Effector memory CD4-positive, alpha-beta T cell (primary cell): ENCODE results near the gene KSR2.

Experiments
- DNase-seq, 3 donors: peaks; one replicate each; pipeline ENCODE4 v3.0.0-alpha.2; 2020
- H3K27ac ChIP-seq: 2 replicates; pipeline ENCODE4 v1.7.0; 2013; ENCODE audit warnings: mild to moderate bottlenecking, low read length, moderate library complexity; ENCODE audit not compliant: insufficient read depth, poor library complexity, severe bottlenecking
- H3K27me3 ChIP-seq: replicated peaks from 2 replicates; pipeline ENCODE4 v1.7.0; 2013; ENCODE audit warnings: mild to moderate bottlenecking, low read length; ENCODE audit not compliant: insufficient read depth, control insufficient read depth, poor library complexity, severe bottlenecking
- H3K36me3 ChIP-seq: 2 replicates; pipeline ENCODE4 v1.7.0; 2013; ENCODE audit warnings: mild to moderate bottlenecking, low read length, moderate library complexity; ENCODE audit not compliant: control insufficient read depth, insufficient read depth
- H3K4me1 ChIP-seq: 2 replicates; pipeline ENCODE4 v1.7.0; 2013; ENCODE audit warnings: low read length, mild to moderate bottlenecking; ENCODE audit not compliant: control insufficient read depth, insufficient read depth, poor library complexity, severe bottlenecking
- H3K4me3 ChIP-seq: 2 replicates; pipeline ENCODE4 v1.7.0; 2013; ENCODE audit warnings: low read length, low read depth, mild to moderate bottlenecking; ENCODE audit not compliant: insufficient read depth, poor library complexity, severe bottlenecking
- H3K9me3 ChIP-seq: 2 replicates; pipeline ENCODE4 v1.7.0; 2013; ENCODE audit warnings: mild to moderate bottlenecking, low read length, moderate library complexity; ENCODE audit not compliant: control insufficient read depth

The KSR2 gene

DNA sequence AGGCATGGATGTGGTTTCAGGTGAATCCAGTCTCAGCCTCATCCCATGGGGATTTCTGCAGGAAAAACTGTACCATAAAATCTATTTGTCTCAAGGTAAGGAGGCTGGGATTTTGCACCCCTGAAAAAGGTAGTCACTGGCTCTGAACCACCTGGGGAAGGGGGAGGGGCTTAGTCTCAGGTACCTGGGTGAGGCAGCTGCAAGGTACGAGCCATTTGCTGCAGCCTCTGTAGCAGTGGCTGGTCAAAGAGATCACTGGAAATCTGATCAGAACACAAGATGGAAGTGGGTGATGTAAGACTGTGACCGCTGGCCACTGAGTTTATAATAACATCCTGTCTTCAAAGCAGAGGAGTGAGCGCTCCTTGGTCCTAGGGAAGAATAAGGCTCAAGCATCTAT lies 397.5 kb downstream of the KSR2 start:
- no peak overlapping the region for H3K4me3 ChIP-seq
- no peaks in the 10 kb centered on the region for H3K9me3 ChIP-seq
- no peaks in the 10 kb centered on the region for H3K36me3 ChIP-seq
- H3K27ac ChIP-seq, result no peak overlapping the region
- no peak for DNase-seq
- no peaks in the 10 kb centered on the region for H3K4me1 ChIP-seq
- no peaks in the 10 kb centered on the region for H3K27me3 ChIP-seq

DNA sequence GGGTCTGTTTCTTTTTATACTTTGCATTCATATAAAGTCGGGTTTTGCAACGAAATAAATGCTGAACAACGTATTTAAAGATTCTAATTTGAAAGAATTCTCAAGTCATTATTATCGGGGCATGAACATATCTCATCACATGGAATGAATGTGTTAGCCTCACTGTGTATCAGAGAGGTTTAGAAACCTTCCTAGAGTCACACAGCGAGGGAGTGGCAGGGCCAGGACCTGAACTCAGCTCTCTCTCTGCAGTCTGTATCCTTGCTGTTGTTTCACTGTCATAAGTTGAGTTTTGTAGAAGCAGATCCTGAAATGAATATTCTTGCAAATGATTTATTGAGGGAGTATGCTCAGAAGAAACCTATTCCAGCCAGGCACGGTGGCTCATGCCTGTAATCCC lies 398.2 kb downstream of the KSR2 start:
- no peaks in the 10 kb centered on the region for H3K4me1 ChIP-seq
- H3K27me3 ChIP-seq, result no peaks in the 10 kb centered on the region
- no peaks in the 10 kb centered on the region for H3K9me3 ChIP-seq
- no peak overlapping the region for H3K27ac ChIP-seq
- no peak overlapping the region for H3K4me3 ChIP-seq
- H3K36me3 ChIP-seq, result no peaks in the 10 kb centered on the region
- no peak for DNase-seq

DNA sequence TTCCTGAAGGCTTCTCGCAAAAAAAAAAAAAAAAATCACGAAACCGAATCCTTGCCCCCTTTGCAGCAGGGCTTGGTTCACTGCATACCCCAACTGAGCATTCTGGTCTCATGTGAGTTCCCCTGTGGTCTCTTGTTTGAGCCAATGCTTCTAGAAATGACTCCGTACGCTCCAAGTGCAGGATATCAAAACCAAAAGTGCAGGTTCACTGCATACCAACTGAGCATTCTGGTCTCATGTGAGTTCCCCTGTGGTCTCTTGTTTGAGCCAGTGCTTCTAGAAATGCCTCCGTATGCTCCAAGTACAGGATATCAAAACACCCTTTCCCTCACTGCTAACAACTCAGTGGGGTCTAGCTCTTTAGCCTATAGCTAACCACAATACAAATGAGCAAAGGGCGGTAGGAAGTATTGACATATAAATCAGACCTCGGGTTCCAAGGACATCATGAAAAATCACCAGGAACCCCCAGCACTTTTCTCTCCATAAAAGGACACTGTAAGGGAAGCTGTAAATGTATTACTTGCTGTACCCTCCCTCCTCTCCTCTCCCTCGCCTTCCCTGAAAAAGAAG lies 401.1 kb downstream of the KSR2 start:
- H3K36me3 ChIP-seq, result no peaks in the 10 kb centered on the region
- H3K4me3 ChIP-seq, result no peak overlapping the region
- no peaks in the 10 kb centered on the region for H3K9me3 ChIP-seq
- no peak for DNase-seq
- H3K27me3 ChIP-seq, result no peaks in the 10 kb centered on the region
- no peaks in the 10 kb centered on the region for H3K4me1 ChIP-seq
- no peak overlapping the region for H3K27ac ChIP-seq

DNA sequence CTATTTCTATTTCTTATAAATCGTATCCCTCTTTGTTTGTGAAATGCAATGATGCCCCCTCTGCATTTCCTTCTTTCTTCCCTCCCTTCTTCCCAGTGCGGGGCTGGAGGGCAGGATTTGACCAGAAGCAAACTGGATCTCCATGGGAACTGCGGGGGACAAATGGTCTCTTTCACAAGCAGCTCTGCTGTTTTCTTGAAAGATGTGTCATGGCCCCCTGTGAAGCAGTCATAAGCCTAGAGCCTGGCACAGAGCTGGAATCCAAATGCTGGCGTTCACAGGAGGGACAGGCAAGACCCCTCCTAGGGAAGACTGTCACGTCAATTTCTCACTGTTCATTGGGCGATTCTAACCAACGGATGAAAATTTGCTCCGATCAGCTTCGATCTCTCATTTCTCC lies 403.9 kb downstream of the KSR2 start:
- Histone ChIP-seq H3K9me3 (no peaks in the 10 kb centered on the region), H3K36me3 (no peaks in the 10 kb centered on the region), H3K4me3 (no peak overlapping the region), H3K27me3 (no peaks in the 10 kb centered on the region), H3K4me1 (no peaks in the 10 kb centered on the region), H3K27ac (no peak overlapping the region)
- no peak for DNase-seq

DNA sequence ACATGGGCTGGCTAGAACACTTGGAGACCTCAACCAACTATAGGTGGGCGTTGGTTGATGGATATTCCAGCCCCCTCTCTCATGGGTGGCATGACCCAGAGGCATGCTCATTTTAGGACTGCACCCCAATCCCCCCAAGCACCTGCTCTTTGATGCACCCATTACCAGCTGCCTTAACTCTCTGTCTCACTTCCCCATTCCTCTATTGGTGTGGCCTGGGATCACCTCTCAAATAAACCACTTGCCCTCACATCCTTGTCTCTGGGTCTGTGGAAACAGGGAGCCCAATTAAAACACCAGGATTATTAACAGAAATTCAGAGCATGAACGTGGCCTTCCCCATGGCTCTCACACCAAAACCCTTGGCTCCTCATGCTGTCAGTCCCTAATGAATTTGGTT lies 405.1 kb downstream of the KSR2 start:
- no peak for DNase-seq

DNA sequence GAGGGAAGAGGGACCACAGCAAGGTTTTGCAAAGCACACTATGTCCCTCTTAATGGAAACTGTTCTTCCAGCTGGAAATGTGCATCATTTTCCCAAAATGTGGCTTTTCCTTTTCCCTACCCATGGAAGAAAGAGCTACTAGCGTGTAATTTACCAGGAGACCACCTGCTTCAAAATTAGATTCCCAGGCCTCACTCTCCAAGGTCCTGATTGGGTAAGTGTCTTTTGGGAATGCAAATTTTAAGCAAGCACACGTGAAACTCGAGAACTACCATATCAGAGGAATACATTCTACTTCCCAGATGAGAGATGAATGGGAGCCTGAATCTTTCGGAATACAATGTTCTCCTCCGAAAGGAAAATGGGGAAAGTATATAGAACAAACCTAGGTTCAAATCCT lies 405.8 kb downstream of the KSR2 start:
- H3K36me3 ChIP-seq, result no peaks in the 10 kb centered on the region
- H3K27ac ChIP-seq, result no peak overlapping the region
- H3K27me3 ChIP-seq, result no peaks in the 10 kb centered on the region
- DNase-seq, result no peak
- no peaks in the 10 kb centered on the region for H3K4me1 ChIP-seq
- no peak overlapping the region for H3K4me3 ChIP-seq
- no peaks in the 10 kb centered on the region for H3K9me3 ChIP-seq

More for the DNA sequence above, 405.1 kb downstream of the KSR2 start:
- Histone ChIP-seq H3K27ac (no peak overlapping the region), H3K27me3 (no peaks in the 10 kb centered on the region), H3K36me3 (no peaks in the 10 kb centered on the region), H3K4me3 (no peak overlapping the region), H3K4me1 (no peaks in the 10 kb centered on the region), H3K9me3 (no peaks in the 10 kb centered on the region)

DNA sequence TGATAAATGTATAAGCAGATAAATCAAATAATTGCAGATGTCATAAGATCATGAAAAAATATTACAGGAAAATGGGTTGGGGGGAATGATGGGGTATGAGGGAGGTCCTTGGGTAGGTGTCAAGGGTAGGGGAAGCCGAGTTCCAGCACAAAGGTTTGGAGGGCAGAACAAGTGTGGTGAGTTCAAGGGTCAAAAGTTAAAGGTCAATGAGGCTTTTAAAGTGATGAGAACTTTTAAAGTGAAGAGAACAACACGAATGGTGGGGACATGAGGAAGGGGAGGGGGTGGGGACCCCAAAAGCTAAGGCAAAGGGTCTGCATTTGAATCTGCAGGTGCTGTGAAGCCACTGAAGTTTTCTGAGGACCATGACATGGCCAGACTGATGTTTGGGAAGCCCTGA lies 406.8 kb downstream of the KSR2 start:
- H3K4me1 ChIP-seq, result no peaks in the 10 kb centered on the region
- no peak for DNase-seq

GRCh38 chr12:117559978-117560377 lies 408.8 kb downstream of the KSR2 start:
- no peaks in the 10 kb centered on the region for H3K27me3 ChIP-seq
- no peak overlapping the region for H3K4me3 ChIP-seq
- H3K9me3 ChIP-seq, result no peaks in the 10 kb centered on the region
- H3K4me1 ChIP-seq, result no peaks in the 10 kb centered on the region
- no peak overlapping the region for H3K27ac ChIP-seq
- DNase-seq, result no peak
- no peaks in the 10 kb centered on the region for H3K36me3 ChIP-seq

More for the DNA sequence above, 406.8 kb downstream of the KSR2 start:
- Histone ChIP-seq H3K4me3 (no peak overlapping the region), H3K27ac (no peak overlapping the region), H3K36me3 (no peaks in the 10 kb centered on the region), H3K9me3 (no peaks in the 10 kb centered on the region), H3K27me3 (no peaks in the 10 kb centered on the region)

GRCh38 chr12:117555889-117556288 lies 412.9 kb downstream of the KSR2 start:
- no peaks in the 10 kb centered on the region for H3K27me3 ChIP-seq
- DNase-seq, result no peak
- H3K4me3 ChIP-seq, result no peak overlapping the region
- H3K36me3 ChIP-seq, result no peaks in the 10 kb centered on the region
- no peaks in the 10 kb centered on the region for H3K9me3 ChIP-seq
- H3K27ac ChIP-seq, result no peak overlapping the region
- no peaks in the 10 kb centered on the region for H3K4me1 ChIP-seq

DNA sequence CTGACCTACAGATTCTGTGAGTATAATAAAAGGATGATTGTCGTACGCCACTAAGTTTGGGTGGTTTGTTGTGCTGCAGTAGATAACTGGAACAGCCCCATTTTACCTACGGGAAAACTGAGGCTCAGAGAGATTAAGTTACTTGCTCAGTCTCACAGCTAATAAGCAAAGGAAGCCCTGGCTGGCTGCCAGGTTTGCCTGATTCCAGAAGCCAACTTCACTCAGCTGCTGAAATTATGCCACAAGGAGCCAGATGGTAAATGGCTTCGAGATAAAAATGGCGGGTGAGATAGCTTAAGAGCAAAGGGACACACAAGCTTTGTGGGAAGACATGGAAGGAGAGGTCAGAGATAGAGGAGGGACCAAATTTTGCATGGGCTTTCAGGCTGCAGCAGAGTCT lies 415.8 kb downstream of the KSR2 start:
- H3K36me3 ChIP-seq, result no peaks in the 10 kb centered on the region
- no peak overlapping the region for H3K4me3 ChIP-seq
- H3K27me3 ChIP-seq, result no peaks in the 10 kb centered on the region
- no peak overlapping the region for H3K27ac ChIP-seq
- no peak for DNase-seq
- no peaks in the 10 kb centered on the region for H3K9me3 ChIP-seq
- H3K4me1 ChIP-seq, result no peaks in the 10 kb centered on the region

- H3K4me3 ChIP-seq, result no peak overlapping the region
- no peaks in the 10 kb centered on the region for H3K27me3 ChIP-seq
- no peaks in the 10 kb centered on the region for H3K4me1 ChIP-seq
- DNase-seq, result no peak
- H3K27ac ChIP-seq, result no peak overlapping the region
- H3K9me3 ChIP-seq, result no peaks in the 10 kb centered on the region
- no peaks in the 10 kb centered on the region for H3K36me3 ChIP-seq
These were observed 417.1 kb downstream of the KSR2 start for GRCh38 chr12:117551665-117552064.
